HG03108 (cell line): ENCODE data around the gene RAB30.
"Not testable (repeated sequence)": the region's sequence is repeated elsewhere in the genome, so short reads cannot be mapped to it uniquely, and the experiment has no call there.

ENCODE experiments used
- ATAC-seq: cut with Tn5 transposase; IDR thresholded peaks from one replicate; pipeline ENCODE4 v1.9.1; 2021; ENCODE audit warnings: moderate library complexity; ENCODE audit not compliant: unreplicated experiment

The RAB30 gene

GRCh38 chr11:83011333-83012167 is 60.1 kb downstream of the RAB30 start:
- ATAC-seq = no peak

GRCh38 chr11:83009999-83010398 is 61.7 kb downstream of the RAB30 start:
- ATAC-seq = no peak

- ATAC-seq = not testable (repeated sequence)
Measured at GRCh38 chr11:83009136-83009535, 62.6 kb downstream of the RAB30 start.

- ATAC-seq = no peak
Measured at GRCh38 chr11:83008581-83008923, 63.1 kb downstream of the RAB30 start.

- peak; percentile 58 for ATAC-seq
Measured at GRCh38 chr11:83007909-83008580, 63.7 kb downstream of the RAB30 start.

GRCh38 chr11:83007477-83007876 is 64.2 kb downstream of the RAB30 start:
- ATAC-seq = no peak

- ATAC-seq = peak; percentile 55
Measured at GRCh38 chr11:83006877-83007330, 64.8 kb downstream of the RAB30 start.

- ATAC-seq = peak; percentile 35
Measured at GRCh38 chr11:83004746-83005556, 66.7 kb downstream of the RAB30 start.

- no peak for ATAC-seq
Measured at GRCh38 chr11:83002522-83002921, 69.2 kb downstream of the RAB30 start.

GRCh38 chr11:83002053-83002452 is 69.6 kb downstream of the RAB30 start:
- ATAC-seq = no peak

GRCh38 chr11:83000381-83000780 is 71.3 kb downstream of the RAB30 start:
- no peak for ATAC-seq

- no peak for ATAC-seq
Measured at GRCh38 chr11:82999232-82999631, 72.5 kb downstream of the RAB30 start.

- ATAC-seq = no peak
Measured at GRCh38 chr11:82998697-82999096, 73.0 kb downstream of the RAB30 start.

- ATAC-seq = peak; percentile 94
Measured at GRCh38 chr11:82996966-82997606, 74.6 kb downstream of the RAB30 start.

- peak; percentile 33 for ATAC-seq
Measured at GRCh38 chr11:82995754-82996398, 75.8 kb downstream of the RAB30 start.

- no peak for ATAC-seq
Measured at GRCh38 chr11:82995235-82995634, 76.5 kb downstream of the RAB30 start.

GRCh38 chr11:82994604-82995230 is 77.0 kb downstream of the RAB30 start:
- no peak for ATAC-seq

- no peak for ATAC-seq
Measured at GRCh38 chr11:82992223-82992622, 79.5 kb downstream of the RAB30 start.

GRCh38 chr11:82989628-82990404 is 81.9 kb downstream of the RAB30 start:
- ATAC-seq = no peak
